Activated CD4-positive, alpha-beta memory T cell treated with anti-CD3 and anti-CD28 coated beads, Interleukin-2, amount 10 ng/mL, durations not matched to agents 7 days and 5 days (primary cell): ENCODE data around the gene LUC7L2. TPM values are rescaled to one million over a fixed set of nuclear protein-coding genes. Genes with fewer than 3 reads are reported as not detected.
A peak's percentile ranks its signal among the peaks of the same experiment; 100 is the strongest.

Experiments
- CTCF ChIA-PET: fragments of 350-600 bp; sonication (Branson Sonifier 250); formaldehyde crosslinking; loops from one replicate; lab custom pipeline; 2021; ENCODE audit warnings: antibody characterized with exemption, inconsistent platforms; lab: Charles Lee
- POLR2A ChIA-PET: fragments of 350-600 bp; sonication (Branson Sonifier 250); formaldehyde crosslinking; loops from one replicate; lab custom pipeline; 2021; ENCODE audit warnings: antibody characterized with exemption; lab: Charles Lee
- DNase-seq: peaks from one replicate; pipeline ENCODE4 v3.0.0-alpha.2; 2020
- H3K27ac Mint-ChIP-seq: one replicate; pipeline ENCODE4 v1.8.0; 2021; ENCODE audit warnings: mild to moderate bottlenecking, mixed read lengths
- H3K27me3 Mint-ChIP-seq: one replicate; pipeline ENCODE4 v1.8.0; 2021; ENCODE audit warnings: mixed read lengths
- H3K36me3 Mint-ChIP-seq: one replicate; pipeline ENCODE4 v1.8.0; 2021; ENCODE audit warnings: low read depth, mixed read lengths
- H3K4me1 Mint-ChIP-seq: one replicate; pipeline ENCODE4 v1.8.0; 2021; ENCODE audit warnings: mixed read lengths
- H3K4me3 Mint-ChIP-seq: one replicate; pipeline ENCODE4 v1.8.0; 2021; ENCODE audit warnings: mild to moderate bottlenecking, mixed read lengths
- H3K9me3 Mint-ChIP-seq: one replicate; pipeline ENCODE4 v1.8.0; 2021; ENCODE audit warnings: mixed read lengths
- total RNA-seq, 2 experiments: library from RNA; stranded (reverse); gene quantifications; one replicate each; pipeline ENCODE4 v1.2.3, GENCODE V29; 2021

The LUC7L2 gene
- total RNA-seq, 2 experiments from 2014 or later, result 106 to 110 TPM

GRCh38 chr7:139374246-139374645 lies 14.6 kb downstream of the LUC7L2 start:
- H3K9me3 Mint-ChIP-seq, result no peaks in the 10 kb centered on the region
- H3K27ac Mint-ChIP-seq, result no peak overlapping the region
- no peak overlapping the region for H3K4me3 Mint-ChIP-seq
- POLR2A ChIA-PET, result interaction anchor here (0.8 to 4.8 kb wide), 5 partner anchors 8 to 16 kb away, joined by 3 to 29 read pairs (median 4); partner anchors contain the start of gene LUC7L2
- no peak for DNase-seq
- no peaks in the 10 kb centered on the region for H3K27me3 Mint-ChIP-seq
- peaks cover 36% of the 10 kb centered on the region for H3K4me1 Mint-ChIP-seq
- CTCF ChIA-PET, result interaction anchor here (1.1 to 1.2 kb wide), 2 partner anchors 10 to 61 kb away, joined by 3 read pairs; no protein-coding TSS in a partner anchor
- H3K36me3 Mint-ChIP-seq, result peaks cover 51% of the 10 kb centered on the region

- Mint-ChIP-seq H3K4me1 (peaks cover 2% of the 10 kb centered on the region), H3K27me3 (no peaks in the 10 kb centered on the region), H3K27ac (no peak overlapping the region), H3K9me3 (no peaks in the 10 kb centered on the region), H3K36me3 (peaks cover 33% of the 10 kb centered on the region), H3K4me3 (no peak overlapping the region)
- ChIA-PET POLR2A (no interaction called here), CTCF (interaction anchor here (1.4 kb wide), 1 partner anchor 12 kb away, joined by 4 read pairs; no protein-coding TSS in a partner anchor)
- DNase-seq, result no peak
Measured at GRCh38 chr7:139382439-139382838, 22.7 kb downstream of the LUC7L2 start.

- CTCF ChIA-PET, result interaction anchor here (0.7 kb wide), 1 partner anchor 50 kb away, joined by 4 read pairs; no protein-coding TSS in a partner anchor
- DNase-seq, result no peak
- Mint-ChIP-seq H3K27me3 (no peaks in the 10 kb centered on the region), H3K27ac (no peak overlapping the region), H3K9me3 (no peaks in the 10 kb centered on the region), H3K36me3 (peaks cover 40% of the 10 kb centered on the region), H3K4me1 (peaks cover 4% of the 10 kb centered on the region), H3K4me3 (no peak overlapping the region)
- POLR2A ChIA-PET, result interaction anchor here (0.8 kb wide), 1 partner anchor 10 kb away, joined by 4 read pairs; no protein-coding TSS in a partner anchor
Measured at GRCh38 chr7:139384611-139385010, 24.9 kb downstream of the LUC7L2 start.

- Mint-ChIP-seq H3K9me3 (no peaks in the 10 kb centered on the region), H3K36me3 (peaks cover 44% of the 10 kb centered on the region), H3K27ac (no peak overlapping the region), H3K4me3 (no peak overlapping the region), H3K4me1 (peaks cover 12% of the 10 kb centered on the region), H3K27me3 (no peaks in the 10 kb centered on the region)
- DNase-seq, result no peak
- POLR2A ChIA-PET, result interaction anchor here (1.2 to 1.6 kb wide), 2 partner anchors 13 to 21 kb away, joined by 3 read pairs; no protein-coding TSS in a partner anchor
- CTCF ChIA-PET, result no interaction called here
Measured at GRCh38 chr7:139387594-139387993, 27.9 kb downstream of the LUC7L2 start.

GRCh38 chr7:139389091-139389490 lies 29.4 kb downstream of the LUC7L2 start:
- Mint-ChIP-seq H3K9me3 (no peaks in the 10 kb centered on the region), H3K27ac (no peak overlapping the region), H3K27me3 (no peaks in the 10 kb centered on the region), H3K36me3 (peaks cover 45% of the 10 kb centered on the region), H3K4me1 (peaks cover 21% of the 10 kb centered on the region), H3K4me3 (no peak overlapping the region)
- ChIA-PET CTCF (no interaction called here), POLR2A (interaction anchor here (1.9 kb wide), 1 partner anchor 30 kb away, joined by 4 read pairs; the partner anchor contains the start of gene LUC7L2)
- no peak for DNase-seq

- ChIA-PET CTCF (no interaction called here), POLR2A (interaction anchor here (1.9 kb wide), 1 partner anchor 30 kb away, joined by 4 read pairs; the partner anchor contains the start of gene LUC7L2)
- Mint-ChIP-seq H3K27me3 (no peaks in the 10 kb centered on the region), H3K4me1 (peaks cover 28% of the 10 kb centered on the region), H3K9me3 (no peaks in the 10 kb centered on the region), H3K4me3 (no peak overlapping the region), H3K36me3 (peaks cover 50% of the 10 kb centered on the region), H3K27ac (no peak overlapping the region)
- no peak for DNase-seq
Measured at GRCh38 chr7:139389774-139390173, 30.1 kb downstream of the LUC7L2 start.

- CTCF ChIA-PET, result interaction anchor here (1.4 to 3.9 kb wide), 3 partner anchors 12 to 41 kb away, joined by 4 to 17 read pairs (median 4); no protein-coding TSS in a partner anchor
- H3K4me3 Mint-ChIP-seq, result no peak overlapping the region
- H3K36me3 Mint-ChIP-seq, result peaks cover 57% of the 10 kb centered on the region
Measured at GRCh38 chr7:139393621-139394211, 34.0 kb downstream of the LUC7L2 start.

GRCh38 chr7:139394540-139394939 lies 34.8 kb downstream of the LUC7L2 start:
- H3K9me3 Mint-ChIP-seq, result no peaks in the 10 kb centered on the region
- peaks cover 55% of the 10 kb centered on the region for H3K36me3 Mint-ChIP-seq
- no peaks in the 10 kb centered on the region for H3K27me3 Mint-ChIP-seq
- no peak overlapping the region for H3K4me3 Mint-ChIP-seq
- H3K4me1 Mint-ChIP-seq, result peaks cover 36% of the 10 kb centered on the region
- POLR2A ChIA-PET, result interaction anchor here (0.6 to 2.6 kb wide), 7 partner anchors 9 to 40 kb away, joined by 3 to 27 read pairs (median 3); partner anchors contain the start of gene LUC7L2
- CTCF ChIA-PET, result interaction anchor here (1.0 to 3.9 kb wide), 4 partner anchors 13 to 319 kb away, joined by 3 to 17 read pairs (median 4); no protein-coding TSS in a partner anchor
- no peak for DNase-seq
- peak overlapping the region; percentile 74 for H3K27ac Mint-ChIP-seq

More at GRCh38 chr7:139393621-139394211, 34.0 kb downstream of the LUC7L2 start:
- peak overlapping the region; percentile 74 for H3K27ac Mint-ChIP-seq
- no peak for DNase-seq
- no peaks in the 10 kb centered on the region for H3K27me3 Mint-ChIP-seq
- POLR2A ChIA-PET, result interaction anchor here (0.7 to 2.6 kb wide), 4 partner anchors 11 to 34 kb away, joined by 3 to 27 read pairs (median 3); partner anchors contain the start of gene LUC7L2
- peaks cover 38% of the 10 kb centered on the region for H3K4me1 Mint-ChIP-seq
- H3K9me3 Mint-ChIP-seq, result no peaks in the 10 kb centered on the region

- Mint-ChIP-seq H3K4me1 (peaks cover 32% of the 10 kb centered on the region), H3K36me3 (peaks cover 50% of the 10 kb centered on the region), H3K9me3 (no peaks in the 10 kb centered on the region), H3K27ac (no peak overlapping the region), H3K27me3 (no peaks in the 10 kb centered on the region), H3K4me3 (no peak overlapping the region)
- no peak for DNase-seq
- POLR2A ChIA-PET, result interaction anchor here (1.5 kb wide), 1 partner anchor 18 kb away, joined by 3 read pairs; no protein-coding TSS in a partner anchor
- CTCF ChIA-PET, result no interaction called here
Measured at GRCh38 chr7:139396323-139396951, 36.7 kb downstream of the LUC7L2 start.

- no peaks in the 10 kb centered on the region for H3K9me3 Mint-ChIP-seq
- no peak overlapping the region for H3K4me3 Mint-ChIP-seq
- H3K27ac Mint-ChIP-seq, result no peak overlapping the region
- H3K27me3 Mint-ChIP-seq, result no peaks in the 10 kb centered on the region
- peaks cover 32% of the 10 kb centered on the region for H3K4me1 Mint-ChIP-seq
- DNase-seq, result no peak
- ChIA-PET CTCF (no interaction called here), POLR2A (no interaction called here)
- peaks cover 54% of the 10 kb centered on the region for H3K36me3 Mint-ChIP-seq
Measured at GRCh38 chr7:139397192-139397591, 37.5 kb downstream of the LUC7L2 start.

- DNase-seq, result no peak
- Mint-ChIP-seq H3K36me3 (peaks cover 69% of the 10 kb centered on the region), H3K4me1 (peaks cover 1% of the 10 kb centered on the region), H3K4me3 (no peak overlapping the region), H3K9me3 (no peaks in the 10 kb centered on the region), H3K27ac (no peak overlapping the region), H3K27me3 (no peaks in the 10 kb centered on the region)
- POLR2A ChIA-PET, result interaction anchor here (1.0 kb wide), 1 partner anchor 9 kb away, joined by 3 read pairs; no protein-coding TSS in a partner anchor
- CTCF ChIA-PET, result interaction anchor here (0.9 kb wide), 1 partner anchor 31 kb away, joined by 3 read pairs; no protein-coding TSS in a partner anchor
Measured at GRCh38 chr7:139403601-139404000, 43.9 kb downstream of the LUC7L2 start.

- no peak overlapping the region for H3K27ac Mint-ChIP-seq
- no peak overlapping the region for H3K4me3 Mint-ChIP-seq
- H3K4me1 Mint-ChIP-seq, result no peaks in the 10 kb centered on the region
- no peak for DNase-seq
- H3K27me3 Mint-ChIP-seq, result no peaks in the 10 kb centered on the region
- H3K9me3 Mint-ChIP-seq, result no peaks in the 10 kb centered on the region
- ChIA-PET CTCF (no interaction called here), POLR2A (interaction anchor here (1.0 kb wide), 1 partner anchor 50 kb away, joined by 3 read pairs; no protein-coding TSS in a partner anchor)
- H3K36me3 Mint-ChIP-seq, result peaks cover 71% of the 10 kb centered on the region
Measured at GRCh38 chr7:139407555-139407954, 47.9 kb downstream of the LUC7L2 start.
